ENCODE data around the gene PDK1.

DNA sequence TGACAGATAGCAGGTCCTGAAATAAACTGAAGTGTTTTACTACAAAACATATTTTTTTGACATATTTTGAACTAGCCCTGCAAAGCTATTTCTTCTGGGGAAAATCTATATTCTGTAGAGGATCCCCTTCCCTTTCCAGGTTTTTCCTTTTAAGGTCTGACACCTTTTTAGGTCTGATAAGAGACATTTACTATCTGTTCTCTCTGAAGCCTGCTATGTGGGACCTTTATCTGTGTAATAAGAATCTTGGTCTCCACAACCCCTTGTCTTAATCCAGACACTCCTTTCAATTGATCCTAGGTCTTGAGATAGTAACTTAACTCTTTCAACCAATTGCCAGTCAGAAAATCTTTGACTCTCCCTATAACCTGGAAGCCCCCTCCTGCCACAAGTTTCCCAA lies 5.5 kb upstream of the PDK1 start:
- TF ChIP-seq POLR2AphosphoS5 (IDR thresholded peaks at IDR 0.05; ENCODE audit: low read depth, low read length), result no peak
- TF ChIP-seq SPI1 (IDR thresholded peaks at IDR 0.05; ENCODE audit: low read depth, low read length), result no peak

All from GM12891 (cell line).